Adrenal gland (tissue), 5 donors: ENCODE data around the gene RAB9B.

Experiments used
- POLR2A ChIP-seq, 2 donors: fragments of 450-650 bp; IDR thresholded peaks; one replicate each; pipeline ENCODE4 v1.6.1; 2017; ENCODE audit warnings: antibody characterized with exemption in 2 of 2, mild to moderate bottlenecking in 2 of 2, moderate library complexity in 1 of 2
- TF ChIP-seq, protein P1 (sequence below), 6 experiments: fragments of 450-650 bp in 4 of 6; fragments of 200-600 bp in 2 of 6; sonication (generic) in 1 of 6; IDR thresholded peaks; 1 replicate in 5 of 6; 2 replicates in 1 of 6; pipeline versions ENCODE4 v1.5.1 to v1.8.0; 2016 to 2021; ENCODE audit warnings: antibody characterized with exemption in 6 of 6, mild to moderate bottlenecking in 2 of 6, moderate library complexity in 1 of 6
- donor health status: DM: no; HTN: no; CAD: no.

DNA sequence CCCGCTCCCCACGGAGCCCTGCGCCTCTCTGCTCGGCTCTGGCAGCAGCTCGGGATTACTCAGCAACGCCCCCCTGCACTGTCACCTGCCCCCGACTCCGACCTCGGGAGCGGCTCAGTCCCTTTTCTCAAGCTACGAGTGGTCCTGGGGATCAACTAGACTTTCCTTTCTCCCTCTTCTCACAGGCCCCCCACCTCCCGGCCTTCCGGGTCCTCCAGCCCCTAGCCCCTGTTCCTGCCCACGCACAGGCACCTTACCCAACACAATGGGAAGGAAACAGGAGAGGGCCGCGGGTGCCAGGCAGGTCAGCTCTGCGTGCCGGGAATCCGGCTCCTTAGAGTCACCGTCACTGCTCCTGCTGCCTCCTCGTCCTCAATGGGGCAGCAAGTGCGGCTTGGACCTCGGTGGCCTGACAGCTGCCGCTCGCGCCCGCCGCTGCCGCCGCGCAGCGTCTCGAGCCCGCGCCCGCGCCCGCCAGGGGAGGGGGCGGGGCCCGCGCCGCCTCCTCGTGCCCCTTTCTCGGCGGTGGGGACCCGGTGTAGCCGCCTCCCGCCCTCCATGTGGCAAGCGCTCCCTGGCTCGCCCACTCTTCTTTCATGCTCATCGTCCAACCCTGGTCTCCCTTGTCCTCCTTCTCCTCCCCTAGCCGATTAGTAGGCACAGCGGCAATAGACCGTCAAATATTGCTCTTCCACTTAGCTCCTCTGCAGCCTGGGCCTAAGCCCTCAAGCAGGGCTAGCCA is at the start of gene RAB9B:
- TF ChIP-seq, protein P1, sequence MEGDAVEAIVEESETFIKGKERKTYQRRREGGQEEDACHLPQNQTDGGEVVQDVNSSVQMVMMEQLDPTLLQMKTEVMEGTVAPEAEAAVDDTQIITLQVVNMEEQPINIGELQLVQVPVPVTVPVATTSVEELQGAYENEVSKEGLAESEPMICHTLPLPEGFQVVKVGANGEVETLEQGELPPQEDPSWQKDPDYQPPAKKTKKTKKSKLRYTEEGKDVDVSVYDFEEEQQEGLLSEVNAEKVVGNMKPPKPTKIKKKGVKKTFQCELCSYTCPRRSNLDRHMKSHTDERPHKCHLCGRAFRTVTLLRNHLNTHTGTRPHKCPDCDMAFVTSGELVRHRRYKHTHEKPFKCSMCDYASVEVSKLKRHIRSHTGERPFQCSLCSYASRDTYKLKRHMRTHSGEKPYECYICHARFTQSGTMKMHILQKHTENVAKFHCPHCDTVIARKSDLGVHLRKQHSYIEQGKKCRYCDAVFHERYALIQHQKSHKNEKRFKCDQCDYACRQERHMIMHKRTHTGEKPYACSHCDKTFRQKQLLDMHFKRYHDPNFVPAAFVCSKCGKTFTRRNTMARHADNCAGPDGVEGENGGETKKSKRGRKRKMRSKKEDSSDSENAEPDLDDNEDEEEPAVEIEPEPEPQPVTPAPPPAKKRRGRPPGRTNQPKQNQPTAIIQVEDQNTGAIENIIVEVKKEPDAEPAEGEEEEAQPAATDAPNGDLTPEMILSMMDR (IDR thresholded peaks at IDR 0.05), result no peak
- TF ChIP-seq POLR2A (IDR thresholded peaks at IDR 0.05), result no peak
